Tibial nerve (tissue), 4 donors: ENCODE results near the gene C7orf57.
A peak's percentile ranks its signal among the peaks of the same experiment; 100 is the strongest.

ENCODE experiments used
- CTCF ChIP-seq, 5 experiments: fragments of 200-600 bp in 3 of 5; fragments of 450-650 bp in 2 of 5; sonication (generic) in 3 of 5; IDR thresholded peaks; one replicate each; pipeline ENCODE4 v1.5.1; 2016 to 2019; ENCODE audit warnings: antibody characterized with exemption in 5 of 5, mild to moderate bottlenecking in 3 of 5, moderate library complexity in 2 of 5
- EP300 ChIP-seq, 2 donors: sonication (generic); formaldehyde crosslinking; IDR thresholded peaks; one replicate each; pipeline ENCODE4 v1.6.1; 2017; ENCODE audit warnings: antibody characterized with exemption in 2 of 2, mild to moderate bottlenecking in 1 of 2
- POLR2A ChIP-seq, 2 donors: fragments of 450-650 bp; IDR thresholded peaks; one replicate each; pipeline ENCODE4 v1.6.1; 2017; ENCODE audit warnings: antibody characterized with exemption in 2 of 2, mild to moderate bottlenecking in 2 of 2, moderate library complexity in 2 of 2

GRCh38 chr7:48089046-48090003 lies 54.0 kb downstream of the C7orf57 start, which contains the start of gene UPP1:
- TF ChIP-seq CTCF (IDR thresholded peaks at IDR 0.05) (no peak), POLR2A (IDR thresholded peaks at IDR 0.05) (peak; percentile 68 to 69), EP300 (IDR thresholded peaks at IDR 0.05) (peak in 1 of 2 donors; percentile 60)
